CD4-positive, alpha-beta T cell treated with Interleukin-15 for 1 hour (primary cell): Measurements from ENCODE around the gene CD300A.

Experiments
- DNase-seq: peaks from one replicate; pipeline ENCODE4 v3.0.0-alpha.2; 2020

The CD300A gene

GRCh38 chr17:74441537-74441936 is 24.9 kb upstream of the CD300A start:
- DNase-seq: no peak

- DNase-seq: no peak
Observed at GRCh38 chr17:74442291-74442669, 24.2 kb upstream of the CD300A start.

DNA sequence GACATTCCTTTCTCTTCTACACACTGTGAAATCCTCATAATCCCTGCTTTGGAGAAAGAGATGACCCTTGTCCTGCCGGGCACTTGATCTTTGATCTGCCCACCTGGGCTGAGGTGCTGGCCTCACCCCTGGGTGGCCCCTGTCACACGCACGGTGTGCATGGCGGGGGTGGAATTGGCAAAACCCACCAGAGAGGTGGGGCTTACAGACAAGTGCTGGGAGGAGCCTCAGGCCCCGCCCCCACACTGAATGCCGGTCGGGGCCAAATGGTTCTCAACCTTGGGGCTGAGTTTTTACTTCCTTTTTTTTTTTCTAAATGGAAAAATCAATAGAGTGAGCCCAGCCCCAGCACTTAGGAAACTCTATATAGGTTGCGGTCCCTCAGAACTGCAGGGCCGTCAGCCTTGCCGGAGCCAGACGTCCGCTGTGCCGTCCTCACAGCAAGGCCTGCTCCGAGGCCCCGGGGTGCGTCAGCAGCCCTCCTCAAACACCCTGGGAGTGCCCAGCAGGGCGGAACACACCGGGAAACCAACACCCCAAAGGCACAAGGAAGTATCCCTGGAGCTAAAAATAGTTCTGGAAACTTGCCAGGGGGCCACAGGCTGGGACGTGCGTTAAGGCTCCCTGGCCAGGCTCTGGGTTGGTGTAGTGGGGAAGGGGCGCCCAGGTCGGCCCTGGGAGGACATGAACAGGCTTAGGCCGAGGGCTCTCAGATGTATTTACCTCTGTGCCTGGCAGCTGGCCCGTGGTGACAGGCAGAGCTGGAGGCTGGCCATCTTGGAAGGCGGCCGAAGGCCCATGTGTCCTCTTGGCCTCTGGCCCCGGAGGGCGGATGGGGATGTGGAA is 23.5 kb upstream of the CD300A start:
- peak; percentile 63 for DNase-seq

GRCh38 chr17:74443516-74444296 is 22.7 kb upstream of the CD300A start:
- DNase-seq: no peak

DNA sequence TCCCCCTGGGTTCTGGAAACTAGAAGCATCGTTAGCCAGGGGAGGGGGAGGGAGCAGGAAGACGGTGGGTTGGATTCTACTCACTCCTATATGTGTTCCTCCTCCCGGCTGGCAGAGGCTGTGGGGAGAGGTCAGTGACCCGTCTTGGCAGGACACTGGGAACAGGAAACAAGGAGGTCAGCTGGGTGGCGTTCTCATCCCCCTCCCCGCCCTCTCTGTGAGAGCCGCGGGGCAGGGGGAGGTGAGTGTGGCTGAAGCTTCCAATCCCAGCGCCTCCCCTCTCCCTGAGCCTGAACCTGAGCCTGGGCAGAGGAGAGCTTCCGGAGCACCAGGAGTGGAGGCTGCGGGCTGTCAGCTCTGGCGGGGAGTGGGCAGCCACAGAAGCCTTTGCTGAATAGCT is 22.0 kb upstream of the CD300A start:
- DNase-seq: no peak

DNA sequence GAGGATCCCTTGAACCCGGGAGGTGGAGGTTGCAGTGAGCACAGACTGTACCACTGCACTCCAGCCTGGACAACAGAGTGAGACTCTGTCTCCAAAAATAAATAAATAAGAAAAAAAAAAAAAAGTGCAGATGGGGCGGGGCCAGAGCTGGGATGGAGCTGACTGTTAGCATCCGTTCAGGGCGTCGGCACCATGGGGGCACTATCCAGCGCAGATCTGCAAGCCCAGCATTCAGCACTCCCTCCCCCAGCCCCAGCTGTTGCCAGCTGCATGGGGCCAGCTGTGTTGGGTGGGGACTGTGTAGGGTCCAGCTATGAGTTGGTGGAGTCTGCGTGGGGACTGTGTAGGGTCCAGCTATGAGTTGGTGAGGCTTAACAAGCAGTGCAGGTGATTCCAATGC is 21.3 kb upstream of the CD300A start:
- DNase-seq: no peak

DNA sequence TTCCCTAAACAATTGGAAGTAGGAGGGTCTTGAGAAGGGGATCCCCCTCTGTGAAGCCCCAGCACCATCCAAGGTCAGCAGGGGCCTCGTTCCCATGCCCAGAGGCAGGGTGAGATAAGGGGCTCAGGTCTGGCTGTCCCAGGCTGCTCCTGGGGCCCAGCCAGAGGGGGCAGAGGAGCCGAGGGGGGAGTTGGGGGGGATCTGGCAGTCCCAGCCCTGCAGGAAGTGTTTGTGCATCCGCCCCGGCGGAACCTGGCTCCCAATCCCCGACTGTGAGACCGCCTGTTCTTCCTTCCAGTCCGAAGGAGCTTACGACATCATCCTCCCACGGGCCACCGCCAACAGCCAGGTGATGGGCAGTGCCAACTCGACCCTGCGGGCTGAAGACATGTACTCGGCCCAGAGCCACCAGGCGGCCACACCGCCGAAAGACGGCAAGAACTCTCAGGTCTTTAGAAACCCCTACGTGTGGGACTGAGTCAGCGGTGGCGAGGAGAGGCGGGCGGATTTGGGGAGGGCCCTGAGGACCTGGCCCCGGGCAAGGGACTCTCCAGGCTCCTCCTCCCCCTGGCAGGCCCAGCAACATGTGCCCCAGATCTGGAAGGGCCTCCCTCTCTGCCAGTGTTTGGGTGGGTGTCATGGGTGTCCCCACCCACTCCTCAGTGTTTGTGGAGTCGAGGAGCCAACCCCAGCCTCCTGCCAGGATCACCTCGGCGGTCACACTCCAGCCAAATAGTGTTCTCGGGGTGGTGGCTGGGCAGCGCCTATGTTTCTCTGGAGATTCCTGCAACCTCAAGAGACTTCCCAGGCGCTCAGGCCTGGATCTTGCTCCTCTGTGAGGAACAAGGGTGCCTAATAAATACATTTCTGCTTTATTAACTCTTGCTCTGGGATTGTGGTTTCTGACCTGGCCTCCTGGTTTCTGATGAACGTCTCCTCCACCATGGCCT is 19.6 kb upstream of the CD300A start:
- DNase-seq: peak; percentile 29

GRCh38 chr17:74447628-74448159 is 18.7 kb upstream of the CD300A start:
- no peak for DNase-seq

DNA sequence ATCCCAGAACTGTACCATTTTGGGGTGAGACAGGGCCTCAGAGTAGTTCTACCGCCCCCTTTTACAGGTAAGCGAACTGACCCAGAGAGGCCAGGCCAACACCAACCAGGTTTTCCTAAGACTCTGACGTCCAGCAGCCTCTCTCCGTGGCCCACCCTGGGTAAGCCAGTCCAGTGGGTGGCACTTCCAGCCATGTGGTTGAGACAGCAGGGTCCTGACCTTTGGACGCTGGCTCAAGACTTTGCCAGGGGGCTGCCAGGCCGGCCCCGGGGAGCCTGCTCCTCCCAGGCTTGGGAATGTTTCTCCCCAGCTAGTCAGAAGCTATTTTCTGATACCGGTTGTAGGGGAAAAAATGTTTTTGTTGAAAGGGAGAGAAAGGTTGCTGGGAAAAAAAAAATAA is 17.7 kb upstream of the CD300A start:
- DNase-seq: no peak

GRCh38 chr17:74449306-74449705 is 17.1 kb upstream of the CD300A start:
- DNase-seq: no peak

DNA sequence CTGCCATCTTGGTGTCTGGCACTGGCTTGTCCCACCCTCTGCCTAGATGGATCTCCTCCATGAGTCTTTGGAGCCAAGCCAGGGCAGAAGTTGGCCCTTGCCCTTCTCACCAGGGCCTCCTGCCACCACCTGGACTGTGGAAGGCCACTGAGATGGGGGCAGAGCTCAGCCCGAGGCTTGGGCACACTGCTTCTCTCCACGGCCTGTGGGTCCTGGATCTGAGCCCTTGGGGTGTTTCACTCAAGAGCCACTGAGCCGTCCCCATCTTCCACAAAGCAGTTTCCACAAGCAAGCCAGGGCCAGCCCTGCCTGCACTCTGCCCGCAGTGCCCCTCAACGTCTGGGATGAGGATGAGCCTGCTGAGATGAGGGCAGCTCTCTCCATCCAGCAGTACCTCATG is 16.7 kb upstream of the CD300A start:
- DNase-seq: no peak

DNA sequence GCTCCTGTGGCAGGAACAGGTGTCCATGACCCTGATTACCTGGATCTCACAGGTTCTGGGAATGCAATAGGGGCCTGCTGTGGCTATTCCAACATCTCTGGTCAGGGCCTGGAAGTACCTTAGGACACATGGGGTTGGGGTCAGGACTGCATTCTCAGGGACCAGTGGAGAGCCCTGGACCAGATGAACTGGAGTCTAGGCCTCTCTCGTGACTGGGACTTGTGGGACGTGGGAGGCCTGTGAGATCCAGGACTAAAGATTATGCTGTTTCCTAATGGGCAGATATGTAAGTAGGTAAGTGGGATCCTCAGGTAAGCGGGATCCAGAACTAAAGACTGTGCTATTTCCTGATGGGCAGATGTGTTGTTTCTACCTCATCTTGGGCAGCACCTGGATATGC is 16.2 kb upstream of the CD300A start:
- DNase-seq: no peak

DNA sequence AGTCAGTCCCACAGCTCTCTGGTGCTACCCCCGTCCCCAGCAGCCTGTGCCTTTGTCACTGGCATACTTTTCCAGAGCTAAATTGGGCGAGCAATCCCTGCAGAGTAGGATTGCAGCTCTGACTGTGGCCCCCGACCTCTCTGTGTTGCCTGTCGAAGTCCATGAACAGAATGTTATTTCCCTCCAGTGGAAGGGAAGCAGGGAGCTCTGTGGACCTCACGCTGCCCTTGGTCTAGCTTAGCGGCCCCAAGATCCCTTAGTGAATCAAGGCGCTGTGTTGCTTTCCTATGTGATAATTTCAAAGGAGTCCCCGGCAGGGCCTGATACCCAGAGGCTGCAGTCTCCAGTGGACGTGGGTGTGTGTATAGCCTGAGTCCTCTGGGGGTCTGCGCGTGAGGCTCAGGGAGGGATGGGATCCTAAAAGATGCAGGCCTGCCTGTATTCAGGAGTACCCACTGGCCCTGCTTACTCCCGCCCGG is 15.5 kb upstream of the CD300A start:
- DNase-seq: no peak

DNA sequence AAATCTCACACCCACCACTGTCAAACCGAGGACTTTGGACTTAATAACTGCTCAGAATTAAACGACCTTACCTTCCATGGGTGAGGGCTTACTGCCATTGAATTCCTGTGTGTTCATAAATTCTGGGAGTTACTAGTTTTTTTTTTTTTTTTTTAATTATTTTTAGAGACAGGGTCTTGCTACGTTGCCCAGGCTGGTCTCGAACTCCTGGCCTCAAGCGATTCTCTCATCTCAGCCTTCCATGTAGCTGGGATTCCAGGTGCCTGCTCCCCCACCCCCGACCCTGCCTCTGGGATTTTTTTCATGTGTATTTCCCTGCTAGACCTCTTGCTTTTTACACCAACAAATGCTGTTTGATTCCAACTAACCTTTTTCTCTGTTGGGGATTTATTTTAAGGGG is 14.9 kb upstream of the CD300A start:
- DNase-seq: no peak

DNA sequence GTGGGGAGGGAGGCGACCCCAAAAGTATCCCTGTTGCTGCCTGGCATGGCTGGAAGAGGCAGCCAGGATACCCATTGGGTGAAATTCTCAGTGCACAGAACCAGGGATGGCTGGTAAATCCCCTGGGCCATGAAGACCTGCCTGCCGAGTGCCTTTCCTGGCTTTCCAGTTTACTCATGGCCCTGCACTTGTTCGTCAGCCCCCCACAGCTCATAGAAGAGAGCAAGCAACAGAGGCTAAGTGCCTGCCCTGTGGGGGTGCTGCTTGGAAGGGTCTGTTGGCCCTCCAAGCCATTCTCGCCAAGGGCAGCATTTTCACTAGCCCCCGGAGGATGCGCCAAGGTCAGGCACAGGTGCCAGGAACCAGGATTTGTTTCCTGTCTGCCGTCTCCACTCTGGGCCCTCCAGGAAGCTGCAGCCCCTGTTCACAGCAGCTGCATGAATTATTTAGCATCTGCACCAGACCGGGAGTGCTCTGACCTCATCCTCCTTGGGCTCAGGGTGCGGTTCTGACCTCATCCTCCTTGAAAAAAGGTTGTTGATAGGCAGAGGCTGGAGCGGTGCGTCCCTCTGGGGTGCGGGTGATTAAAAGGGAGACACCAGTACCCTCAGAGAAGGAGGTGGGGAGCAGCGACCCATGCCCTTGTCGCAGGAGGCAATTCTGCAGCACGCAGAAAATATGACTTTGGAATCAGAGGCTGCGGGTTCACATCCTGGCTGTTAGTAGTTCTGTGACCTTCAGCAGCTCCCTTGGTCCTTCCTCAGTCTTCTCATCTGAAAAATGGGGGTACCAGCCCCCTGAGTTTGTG is 14.2 kb upstream of the CD300A start:
- no peak for DNase-seq

DNA sequence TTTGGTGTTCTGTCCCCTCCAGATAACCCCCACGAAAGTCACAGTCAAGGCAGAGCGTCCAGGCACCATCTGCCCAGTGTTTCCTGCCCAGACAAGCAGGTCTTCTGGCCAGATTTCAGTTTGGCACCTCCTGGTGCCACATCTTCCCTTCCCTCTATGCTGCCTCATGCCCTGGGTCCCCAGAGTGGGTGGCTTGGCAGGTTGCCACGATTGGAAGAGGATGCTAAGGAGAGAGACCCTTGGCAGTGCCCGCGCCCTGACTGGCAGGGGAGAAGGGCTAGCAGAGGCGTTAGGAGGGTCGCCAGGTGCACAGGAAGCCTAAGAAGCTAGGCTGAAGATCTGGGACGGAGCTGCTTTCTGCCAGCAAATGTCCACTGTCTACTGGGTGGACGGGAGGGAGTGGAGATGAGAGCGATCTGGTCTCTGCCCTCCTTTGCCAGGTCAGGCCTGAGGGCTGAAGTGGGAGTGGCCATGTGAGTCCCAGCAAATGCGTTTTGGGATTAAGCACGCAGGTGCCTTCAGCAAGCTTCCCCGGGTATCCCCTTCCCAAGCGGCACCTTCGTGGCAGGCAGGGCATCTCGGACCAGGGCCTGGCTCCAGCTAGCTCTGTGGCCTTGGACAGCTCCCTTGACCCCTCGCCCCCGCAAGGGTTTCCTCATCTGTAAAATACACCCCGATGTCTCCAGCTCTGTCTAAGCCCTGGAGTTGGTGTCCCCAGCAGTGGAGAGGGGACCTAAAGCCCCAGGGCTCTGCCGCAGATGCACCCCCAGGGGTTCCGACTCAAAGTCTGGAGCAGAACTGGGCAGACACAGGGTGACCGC is 13.4 kb upstream of the CD300A start:
- DNase-seq: no peak

DNA sequence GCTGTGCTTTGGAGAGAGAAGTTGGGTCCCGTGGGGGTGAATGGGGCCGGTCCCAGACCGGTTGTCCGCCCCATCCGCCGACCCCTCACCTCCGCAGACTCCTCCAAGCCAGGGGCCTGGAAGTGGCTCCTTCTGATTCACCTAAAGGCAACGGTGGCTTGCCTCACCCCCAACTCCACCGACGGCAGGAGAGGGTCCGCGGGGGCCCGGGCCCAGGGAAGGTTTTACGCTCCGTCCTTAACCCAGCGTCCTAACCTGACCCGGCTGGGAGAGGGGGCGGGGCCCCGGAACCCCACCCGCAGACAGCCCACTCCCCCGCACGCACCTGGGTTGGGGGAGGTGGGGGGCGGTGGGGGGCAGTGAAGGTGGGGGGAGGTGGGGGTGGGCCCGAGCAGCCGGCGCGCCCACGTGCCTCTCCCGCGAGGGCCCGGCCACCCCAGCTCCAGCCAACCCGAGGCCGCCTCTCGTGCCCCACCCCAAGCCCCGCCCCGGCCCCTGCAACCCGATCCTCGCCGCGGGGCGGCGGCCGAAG is 12.7 kb upstream of the CD300A start:
- peak; percentile 80 for DNase-seq

GRCh38 chr17:74454197-74455024 is 12.0 kb upstream of the CD300A start:
- no peak for DNase-seq

- no peak for DNase-seq
Observed at GRCh38 chr17:74455025-74455545, 11.3 kb upstream of the CD300A start.
